ENCODE data around the gene B4GALT5. TPM values are rescaled to one million over a fixed set of nuclear protein-coding genes. Genes with fewer than 3 reads are reported as not detected.

Gene B4GALT5
- polyA plus RNA-seq, 1 donor (not counting 4 experiments of a cell fraction or from before 2014, with no cell fraction given) = 23.5 TPM

- dilution Hi-C loops (cut with MboI; ENCODE audit: extremely low pct_ligation_motif_present, low sequenced_read_pairs) = no loop called here
- H3K36me3 ChIP-seq (ENCODE audit: control insufficient read depth in 2 of 2, extremely low read depth in 1 of 2, insufficient read depth in 2 of 2, low read length in 2 of 2) = peaks cover 2 to 6% of the 10 kb centered on the region in 2 experiments
- H3K27me3 ChIP-seq (ENCODE audit: control insufficient read depth, extremely low read depth, insufficient read depth, low read length) = no peaks in the 10 kb centered on the region
- H2AFZ ChIP-seq (ENCODE audit: control insufficient read depth, low read length) = no peak overlapping the region
- H3K4me1 ChIP-seq (ENCODE audit: control insufficient read depth, extremely low read depth, insufficient read depth, low read length) = peaks cover 36% of the 10 kb centered on the region
- H3K4me2 ChIP-seq (ENCODE audit: control insufficient read depth, extremely low read depth, insufficient read depth, low read depth, low read length) = no peak overlapping the region
- H3K79me2 ChIP-seq (ENCODE audit: control insufficient read depth, insufficient read depth, low read length) = peaks cover 73% of the 10 kb centered on the region
- H4K20me1 ChIP-seq (ENCODE audit: control insufficient read depth, extremely low read depth, insufficient read depth, low read length) = peaks cover 10% of the 10 kb centered on the region
- no peak for TF ChIP-seq EZH2 (IDR thresholded peaks at IDR 0.05; ENCODE audit: low read length)
- TF ChIP-seq CTCF (optimal IDR thresholded peaks at IDR 0.05 in 1 of 3, IDR thresholded peaks at IDR 0.05 in 1 of 3, conservative IDR thresholded peaks at IDR 0.05 in 1 of 3; ENCODE audit: extremely low read depth in 1 of 3, insufficient read depth in 2 of 3, low read length in 3 of 3) = no peak
- DNase-seq (ENCODE audit: low read depth, low spot score) (no peak), FAIRE-seq (no peak)
- H3K4me3 ChIP-seq (ENCODE audit: control insufficient read depth in 2 of 3, extremely low read depth in 1 of 3, insufficient read depth in 2 of 3, low read depth in 1 of 3, low read length in 3 of 3) = no peak overlapping the region
- no peak overlapping the region for H3K27ac ChIP-seq (ENCODE audit: control insufficient read depth, insufficient read depth, low read length)
- H3K9ac ChIP-seq (ENCODE audit: control insufficient read depth, extremely low read depth, insufficient read depth, low read length) = no peak overlapping the region
- H3K9me1 ChIP-seq (ENCODE audit: control insufficient read depth, extremely low read depth, insufficient read depth, low read length) = peaks cover 6% of the 10 kb centered on the region
- no peaks in the 10 kb centered on the region for H3K9me3 ChIP-seq (ENCODE audit: control insufficient read depth, low read depth, low read length)
These were observed 33.2 kb downstream of the B4GALT5 start for GRCh38 chr20:49680484-49680883.

GRCh38 chr20:49679634-49680033 is 34.0 kb downstream of the B4GALT5 start:
- no peak overlapping the region for H3K4me3 ChIP-seq (ENCODE audit: control insufficient read depth in 2 of 3, extremely low read depth in 1 of 3, insufficient read depth in 2 of 3, low read depth in 1 of 3, low read length in 3 of 3)
- H3K4me1 ChIP-seq (ENCODE audit: control insufficient read depth, extremely low read depth, insufficient read depth, low read length) = peaks cover 44% of the 10 kb centered on the region
- peaks cover 13% of the 10 kb centered on the region for H4K20me1 ChIP-seq (ENCODE audit: control insufficient read depth, extremely low read depth, insufficient read depth, low read length)
- no peak overlapping the region for H3K4me2 ChIP-seq (ENCODE audit: control insufficient read depth, extremely low read depth, insufficient read depth, low read depth, low read length)
- FAIRE-seq = no peak
- H3K36me3 ChIP-seq (ENCODE audit: control insufficient read depth in 2 of 2, extremely low read depth in 1 of 2, insufficient read depth in 2 of 2, low read length in 2 of 2) = peaks cover 2 to 6% of the 10 kb centered on the region in 2 experiments
- peaks cover 72% of the 10 kb centered on the region for H3K79me2 ChIP-seq (ENCODE audit: control insufficient read depth, insufficient read depth, low read length)
- no peak overlapping the region for H2AFZ ChIP-seq (ENCODE audit: control insufficient read depth, low read length)
- no peak for TF ChIP-seq EZH2 (IDR thresholded peaks at IDR 0.05; ENCODE audit: low read length)
- dilution Hi-C loops (cut with MboI; ENCODE audit: extremely low pct_ligation_motif_present, low sequenced_read_pairs) = no loop called here
- no peak overlapping the region for H3K9ac ChIP-seq (ENCODE audit: control insufficient read depth, extremely low read depth, insufficient read depth, low read length)
- H3K9me3 ChIP-seq (ENCODE audit: control insufficient read depth, low read depth, low read length) = no peaks in the 10 kb centered on the region
- H3K9me1 ChIP-seq (ENCODE audit: control insufficient read depth, extremely low read depth, insufficient read depth, low read length) = peaks cover 8% of the 10 kb centered on the region
- no peak overlapping the region for H3K27ac ChIP-seq (ENCODE audit: control insufficient read depth, insufficient read depth, low read length)
- DNase-seq (ENCODE audit: low read depth, low spot score) = no peak
- no peaks in the 10 kb centered on the region for H3K27me3 ChIP-seq (ENCODE audit: control insufficient read depth, extremely low read depth, insufficient read depth, low read length)
